NCI-H446 treated with DMSO at 0.1 percent for 48 hours (cell line): ENCODE measurements around the gene DPM3.
"Not testable (repeated sequence)": the region's sequence is repeated elsewhere in the genome, so short reads cannot be mapped to it uniquely, and the experiment has no call there.

Source experiments
- DNase-seq: peaks from one replicate; lab custom pipeline; 2025; lab: John Stamatoyannopoulos, UW

DPM3 gene

GRCh38 chr1:155125511-155125945, 14.8 kb downstream of the DPM3 start:
- DNase-seq = no peak

- DNase-seq = no peak
Measured at GRCh38 chr1:155124503-155125463, 15.5 kb downstream of the DPM3 start.

GRCh38 chr1:155123801-155124200, 16.5 kb downstream of the DPM3 start:
- DNase-seq = no peak

- no peak for DNase-seq
Measured at GRCh38 chr1:155122308-155122707, 18.0 kb downstream of the DPM3 start.

GRCh38 chr1:155121249-155121648, 19.1 kb downstream of the DPM3 start:
- no peak for DNase-seq

- DNase-seq = no peak
Measured at GRCh38 chr1:155120253-155120652, 20.1 kb downstream of the DPM3 start.

GRCh38 chr1:155118090-155118489, 22.2 kb downstream of the DPM3 start:
- not testable (repeated sequence) for DNase-seq

GRCh38 chr1:155117610-155118009, 22.7 kb downstream of the DPM3 start:
- no peak for DNase-seq

- no peak for DNase-seq
Measured at GRCh38 chr1:155116113-155116764, 24.1 kb downstream of the DPM3 start.

GRCh38 chr1:155113450-155113980, 26.8 kb downstream of the DPM3 start:
- no peak for DNase-seq

GRCh38 chr1:155110826-155111225, 29.5 kb downstream of the DPM3 start:
- no peak for DNase-seq

- no peak for DNase-seq
Measured at GRCh38 chr1:155110381-155110780, 29.9 kb downstream of the DPM3 start.

- DNase-seq = no peak
Measured at GRCh38 chr1:155108296-155108695, 32.0 kb downstream of the DPM3 start.

GRCh38 chr1:155107309-155108264, 32.7 kb downstream of the DPM3 start:
- DNase-seq = no peak

- no peak for DNase-seq
Measured at GRCh38 chr1:155106862-155107261, 33.5 kb downstream of the DPM3 start.

GRCh38 chr1:155105604-155106011, 34.7 kb downstream of the DPM3 start:
- DNase-seq = no peak

- DNase-seq = no peak
Measured at GRCh38 chr1:155104605-155105534, 35.5 kb downstream of the DPM3 start.

GRCh38 chr1:155103325-155103724, 37.0 kb downstream of the DPM3 start:
- DNase-seq = no peak

GRCh38 chr1:155099331-155099730, 41.0 kb downstream of the DPM3 start:
- DNase-seq = no peak

GRCh38 chr1:155094622-155094948, 45.7 kb downstream of the DPM3 start:
- DNase-seq = no peak
